RCC 7860 (cell line): ENCODE results near the gene TMEM79.
"Not testable (repeated sequence)": the region's sequence is repeated elsewhere in the genome, so short reads cannot be mapped to it uniquely, and the experiment has no call there.

ENCODE experiments used
- DNase-seq: peaks from one replicate; pipeline ENCODE4 v3.0.0-alpha.2; 2015; ENCODE audit warnings: low spot score
- FAIRE-seq: peaks from 2 replicates; lab custom pipeline; 2012; peaks lifted over from hg19 to GRCh38; lab: Jason Lieb, UNC

TMEM79 gene

DNA sequence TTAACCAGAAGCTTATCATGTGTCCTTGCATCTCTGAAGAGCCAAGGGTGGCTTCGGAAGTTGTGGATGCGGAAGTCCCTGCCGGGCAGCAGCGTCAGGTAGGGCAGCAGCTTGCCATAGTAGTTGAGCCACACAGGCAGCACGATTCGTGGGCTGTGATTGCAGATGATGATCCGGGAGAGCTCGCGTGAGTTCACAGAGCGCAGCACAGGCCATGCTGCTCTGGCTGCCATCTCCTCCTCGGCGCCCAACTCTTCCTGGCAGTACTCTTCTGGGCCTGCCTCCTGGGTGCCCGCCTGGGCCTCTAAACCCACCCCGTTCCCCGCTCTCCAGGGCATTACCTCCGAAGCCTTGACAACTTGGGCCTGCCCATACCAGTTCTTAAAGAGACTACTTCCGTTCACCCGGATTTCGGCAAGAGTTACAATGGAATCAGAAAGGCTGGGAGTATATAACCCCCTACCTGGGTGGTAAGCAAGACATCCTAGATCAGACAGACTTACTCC is 14.8 kb downstream of the TMEM79 start, which contains the start of gene VHLL:
TSS of gene VHLL (minus strand) at position 456 of the 506 bp plus-strand sequence. CDS start at position 338, 118 bp downstream.
- FAIRE-seq = no peak
- DNase-seq = no peak

DNA sequence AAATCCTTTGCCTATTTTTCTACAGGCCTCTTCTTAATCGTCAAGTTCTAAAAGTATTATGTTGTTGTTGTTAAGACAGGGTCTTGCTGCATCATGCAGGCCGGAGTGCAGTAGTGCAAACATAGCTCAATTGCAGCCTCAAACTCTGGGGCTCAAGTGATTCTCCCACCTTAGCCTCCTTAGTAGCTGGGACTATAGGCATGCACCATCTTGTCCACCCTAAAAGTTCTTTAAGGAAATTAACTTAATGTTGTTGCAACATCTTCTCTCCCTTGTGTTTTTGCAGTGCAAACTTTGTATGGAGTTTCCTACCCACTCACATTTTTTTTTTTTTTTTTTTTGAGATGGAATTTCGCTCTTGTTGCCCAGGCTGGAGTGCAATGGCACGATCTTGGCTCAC is 19.1 kb downstream of the TMEM79 start:
- DNase-seq (no peak), FAIRE-seq (no peak)

DNA sequence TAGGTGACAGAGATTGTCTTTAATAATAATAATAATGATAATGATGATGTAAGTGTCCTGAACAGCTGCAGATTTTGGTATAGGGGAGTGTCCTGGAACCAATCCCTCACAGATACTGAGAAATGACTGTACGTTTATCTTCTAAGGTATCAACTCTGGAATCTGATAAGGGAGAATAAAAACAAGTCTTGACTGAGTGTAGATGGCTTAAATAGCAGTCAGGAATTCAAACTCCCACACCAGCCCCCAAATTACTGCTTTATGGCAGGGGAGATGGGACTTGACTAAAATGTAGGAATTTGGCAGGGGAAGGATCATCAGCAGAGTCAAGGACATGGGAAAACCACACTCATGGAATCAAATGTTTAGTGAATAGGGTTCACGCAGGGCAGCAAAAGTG is 21.1 kb downstream of the TMEM79 start:
- FAIRE-seq (no peak), DNase-seq (no peak)

DNA sequence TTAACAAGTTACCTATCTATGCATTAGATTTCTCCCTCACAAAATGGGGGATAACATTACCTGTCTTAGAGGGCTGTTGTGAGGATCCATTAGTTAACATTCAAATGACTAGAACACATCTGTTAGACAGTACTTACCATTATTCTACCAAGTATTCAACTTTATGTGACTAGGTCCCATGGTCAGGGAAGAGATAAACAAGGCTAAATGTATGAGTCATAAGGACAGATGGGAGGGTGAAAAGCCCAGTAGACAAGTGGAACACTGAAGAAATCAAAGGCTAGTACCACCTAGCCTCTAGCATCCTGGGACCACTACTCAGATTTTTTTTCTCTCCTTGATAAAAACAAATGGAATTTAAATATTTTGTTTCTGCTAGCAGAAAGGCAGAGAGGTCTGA is 24.0 kb downstream of the TMEM79 start:
- FAIRE-seq (no peak), DNase-seq (no peak)

DNA sequence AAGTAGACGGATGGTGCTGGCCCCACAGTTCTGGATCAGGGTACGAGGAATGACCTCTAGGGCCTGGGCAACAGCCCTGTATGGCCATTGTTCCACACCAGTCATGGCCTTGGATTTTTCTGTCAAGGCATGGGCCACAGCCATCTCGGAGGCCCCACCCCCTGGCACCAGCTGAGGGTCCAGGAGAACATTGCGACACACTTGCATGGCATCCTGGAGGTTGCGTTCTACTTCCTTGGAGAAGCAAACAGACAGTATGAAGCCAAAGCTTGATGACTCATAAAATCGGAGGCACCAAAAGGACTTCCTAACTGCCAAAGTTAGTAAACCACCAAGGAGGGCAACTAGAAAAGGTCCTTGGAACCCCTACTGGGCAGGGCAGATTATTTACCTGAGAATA is 26.8 kb downstream of the TMEM79 start:
- FAIRE-seq = no peak
- DNase-seq = peak; percentile 37

DNA sequence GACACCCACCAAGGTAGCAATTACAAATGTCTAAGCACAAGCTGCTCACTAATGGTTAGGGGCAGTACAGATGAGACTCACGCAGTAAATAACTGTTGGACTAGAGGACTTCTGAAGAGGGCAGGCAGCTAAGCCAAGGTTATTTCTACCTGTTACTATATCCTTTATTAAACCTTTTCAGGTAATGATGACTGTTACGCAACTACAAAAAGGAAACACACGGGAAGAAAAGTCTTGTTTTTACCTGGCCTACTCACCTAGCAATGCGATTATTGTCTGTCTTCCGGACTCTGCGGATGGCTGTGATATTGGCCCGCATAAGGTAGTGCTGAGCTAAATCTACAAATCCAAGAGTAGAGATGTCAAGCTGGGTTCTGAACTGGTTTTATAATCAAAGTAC is 32.8 kb downstream of the TMEM79 start:
- DNase-seq = no peak
- no peak for FAIRE-seq

DNA sequence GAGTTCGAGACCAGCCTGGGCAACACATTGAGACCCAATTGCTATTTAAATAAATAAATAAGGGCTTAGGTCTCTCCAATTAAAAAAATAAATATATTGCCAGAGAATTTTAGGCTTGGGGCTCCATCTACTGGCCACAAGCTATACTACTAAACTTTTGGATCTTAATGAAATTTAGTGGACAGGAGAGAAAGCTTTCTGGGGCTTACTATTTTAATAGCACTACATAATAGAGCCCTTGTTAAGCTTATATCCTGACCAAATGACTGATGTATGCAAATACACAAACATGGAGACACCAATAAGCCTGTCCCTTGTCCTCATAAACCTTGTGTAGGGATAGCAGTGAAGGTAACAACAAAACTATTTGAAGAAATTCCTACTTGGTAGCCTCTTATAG is 35.5 kb downstream of the TMEM79 start:
- DNase-seq = no peak
- FAIRE-seq = no peak

DNA sequence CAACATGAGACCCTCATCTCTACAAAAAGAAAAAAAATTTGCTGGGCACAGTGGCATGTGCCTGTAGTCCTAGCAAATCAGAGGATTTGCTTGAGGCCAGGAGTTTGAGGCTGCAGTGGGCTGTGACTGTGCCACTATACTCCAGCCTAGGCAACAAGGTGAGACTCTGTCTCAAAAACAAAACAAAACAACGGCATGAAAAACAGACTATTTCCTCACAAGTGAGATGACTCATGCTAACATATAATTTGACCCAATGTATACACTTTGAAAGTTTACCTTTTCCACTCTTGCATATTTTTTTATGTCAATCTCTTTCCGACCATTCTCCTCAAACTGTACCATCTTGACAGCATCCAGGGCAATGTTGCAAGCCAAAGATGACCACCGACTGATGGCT is 36.4 kb downstream of the TMEM79 start:
- no peak for FAIRE-seq
- no peak for DNase-seq

DNA sequence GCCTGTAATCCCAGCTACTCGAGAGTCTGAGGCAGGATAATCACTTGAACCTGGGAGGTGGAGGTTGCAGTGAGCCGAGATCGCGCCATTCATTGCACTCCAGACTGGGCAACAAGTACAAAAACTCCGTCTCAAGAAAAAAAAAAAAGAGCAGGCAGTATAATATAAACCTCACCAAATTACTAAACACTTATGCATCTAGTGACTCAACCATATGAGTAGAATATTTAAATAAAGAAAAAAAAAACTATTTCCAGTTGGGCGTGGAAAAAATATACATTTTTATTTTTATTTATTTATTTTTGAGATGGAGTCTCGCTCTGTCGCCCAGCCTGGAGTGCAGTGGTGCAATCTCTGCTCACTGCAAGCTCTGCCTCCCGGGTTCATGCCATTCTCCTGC is 39.1 kb downstream of the TMEM79 start:
- FAIRE-seq, DNase-seq: not testable (repeated sequence)

DNA sequence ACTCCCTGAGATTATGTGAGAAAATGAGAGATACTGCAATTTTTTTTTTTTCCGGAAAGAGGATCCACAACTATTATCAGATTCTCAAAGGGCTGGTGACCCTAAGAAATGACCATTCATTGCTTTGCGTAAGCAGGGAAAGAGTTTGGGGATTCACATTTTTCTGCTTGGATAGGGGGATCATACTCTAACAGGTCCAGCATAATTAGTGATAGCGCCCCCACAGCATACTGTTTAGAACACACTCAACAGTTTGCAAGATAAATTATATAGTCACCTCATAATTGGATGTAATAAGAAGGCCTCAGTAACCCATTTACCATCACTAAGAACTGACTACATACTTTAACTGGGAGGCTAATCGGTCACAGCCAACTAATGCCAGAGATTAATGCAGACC is 52.1 kb downstream of the TMEM79 start:
- FAIRE-seq (no peak), DNase-seq (no peak)

DNA sequence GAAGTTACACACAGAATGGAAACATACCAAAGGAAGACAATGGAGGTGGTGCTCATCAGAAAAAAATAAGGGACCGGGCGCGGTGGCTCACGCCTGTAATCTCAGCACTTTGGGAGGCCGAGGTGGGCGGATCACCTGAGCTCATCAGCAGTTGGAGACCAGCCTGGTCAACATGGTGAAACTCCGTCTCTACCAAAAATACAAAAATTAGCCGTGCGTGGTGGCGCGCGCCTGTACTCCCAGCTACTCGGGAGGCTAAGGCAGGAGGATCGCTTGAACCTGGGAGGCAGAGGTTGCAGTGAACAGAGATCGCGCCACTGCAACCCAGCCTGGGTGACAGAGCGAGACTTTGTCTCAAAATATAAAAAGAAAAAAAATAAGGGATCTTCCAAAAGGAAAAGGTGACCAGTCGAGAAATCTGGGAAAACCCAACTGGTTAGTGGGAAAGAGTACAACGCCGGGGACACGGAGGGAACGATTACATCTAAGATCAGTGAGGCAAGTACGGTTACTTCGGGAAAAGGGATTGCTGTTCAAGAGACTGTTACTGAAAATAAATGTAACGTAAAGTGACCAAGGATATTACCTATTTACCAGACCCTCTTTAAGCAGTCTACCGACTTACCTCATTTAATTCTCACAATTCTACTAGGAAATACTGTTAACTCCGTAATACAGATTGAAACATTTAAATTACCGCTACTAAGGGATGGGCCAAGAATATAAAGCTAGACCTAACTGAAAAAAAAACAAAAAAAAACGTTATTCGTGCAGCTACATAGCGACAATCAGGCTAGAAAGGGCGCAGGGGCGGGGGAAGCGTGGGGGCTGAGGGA is 53.1 kb downstream of the TMEM79 start:
- FAIRE-seq (no peak), DNase-seq (no peak)

DNA sequence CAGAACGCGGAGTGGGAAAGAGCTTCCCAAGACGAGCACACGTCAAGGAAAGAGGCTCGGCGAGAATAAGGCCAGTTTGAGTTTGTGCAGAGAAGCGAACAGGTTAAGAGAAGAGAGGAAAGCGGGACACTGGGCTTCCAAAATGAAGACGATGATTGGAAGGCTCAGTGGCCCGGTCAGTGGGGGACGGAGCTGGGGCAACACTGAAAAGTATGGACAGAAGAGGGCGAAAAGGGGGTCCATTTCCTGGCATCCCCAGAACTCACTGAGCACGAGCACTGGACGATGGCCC is 53.7 kb downstream of the TMEM79 start:
- DNase-seq = no peak
- FAIRE-seq = no peak

DNA sequence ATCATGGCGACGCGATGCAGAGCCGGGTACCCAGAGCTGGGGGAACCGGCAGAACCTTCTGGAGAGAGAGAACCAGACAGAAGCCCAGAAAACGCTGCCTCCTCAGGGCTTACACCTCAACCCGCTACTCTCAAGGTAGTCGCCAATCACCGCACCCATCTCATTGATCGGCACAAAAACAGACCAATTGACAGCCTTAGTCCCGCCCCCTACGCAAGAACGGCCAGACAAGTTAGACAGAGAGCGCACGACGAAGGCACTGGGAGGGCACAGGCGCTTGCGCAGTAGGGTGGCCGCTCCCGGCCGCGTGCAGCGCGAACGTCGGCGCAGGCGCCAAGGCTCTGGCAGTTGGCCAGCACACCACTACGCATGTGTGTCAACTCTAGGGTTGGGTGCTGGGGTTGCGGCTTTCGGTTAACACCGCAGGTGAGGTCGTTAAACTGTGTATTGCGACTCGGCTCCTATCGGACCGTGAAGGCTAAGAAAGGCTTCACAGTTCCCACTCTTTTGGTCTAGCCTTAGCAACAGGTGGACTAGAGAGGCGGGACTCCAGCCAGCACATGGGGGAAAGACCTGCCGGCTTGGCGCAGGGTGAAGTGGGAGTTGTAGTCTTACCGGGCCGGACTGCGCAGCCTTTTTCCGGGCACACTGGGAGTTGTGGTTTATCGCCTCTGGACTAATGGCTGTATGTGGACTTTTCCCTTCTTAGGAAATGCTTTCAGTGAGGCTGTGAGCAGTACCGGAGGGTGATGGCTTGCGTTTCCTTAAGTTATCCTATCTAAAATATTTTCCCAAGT is 54.3 kb downstream of the TMEM79 start, which contains the start of the genes CCT3 and TSACC:
TSS of gene CCT3 (minus strand) at position 113 of the 797 bp plus-strand sequence. CDS start at position 5, 108 bp downstream.
TSS of gene TSACC (plus strand) at position 347 of the 797 bp plus-strand sequence. CDS start 1,232 bp downstream, outside the sequence.
- DNase-seq (peak; percentile 99), FAIRE-seq (peak; percentile 85)
